Measurements from ENCODE around the gene KPNA1.

- TF ChIP-seq POLR2A (IDR thresholded peaks at IDR 0.05; ENCODE audit: low read length), result no peak
- TF ChIP-seq GATA1 (IDR thresholded peaks at IDR 0.05; ENCODE audit: low read depth, low read length), result no peak
Measured at GRCh38 chr3:122557356-122557755, 42.6 kb upstream of the KPNA1 start.
